ENCODE results near the gene SOWAHB. TPM values are rescaled to one million over a fixed set of nuclear protein-coding genes. Genes with fewer than 3 reads are reported as not detected.

The SOWAHB gene
- polyA plus RNA-seq, 1 donor from 2014 or later, result not detected

GRCh38 chr4:76895619-76896018 lies 2.3 kb downstream of the SOWAHB start:
- Histone ChIP-seq H3K9me3 (ENCODE audit: low read length) (no peaks in the 10 kb centered on the region), H4K20me1 (ENCODE audit: insufficient read depth) (no peaks in the 10 kb centered on the region), H3K9me2 (ENCODE audit: insufficient read depth, low read length) (peaks cover 5% of the 10 kb centered on the region), H3K4me3 (ENCODE audit: low read length) (no peak overlapping the region), H3K27me3 (ENCODE audit: insufficient read depth, low read depth, low read length) (peaks cover 54% of the 10 kb centered on the region), H3K4me2 (ENCODE audit: low read length) (no peak overlapping the region), H2AFZ (ENCODE audit: low read depth, low read length) (no peak overlapping the region), H3K27ac (ENCODE audit: low read length) (no peak overlapping the region), H3K36me3 (ENCODE audit: insufficient read depth, low read length) (no peaks in the 10 kb centered on the region), H3K79me2 (replicated peaks; ENCODE audit: insufficient read depth, low read length) (no peaks in the 10 kb centered on the region), H3F3A (ENCODE audit: insufficient read depth, low read length, poor library complexity, severe bottlenecking) (no peaks in the 10 kb centered on the region), H3K9ac (ENCODE audit: low read length) (no peak overlapping the region)
- TF ChIP-seq POLR2AphosphoS5 (IDR thresholded peaks at IDR 0.05), result no peak
- no peak for TF ChIP-seq TAF1 (IDR thresholded peaks at IDR 0.05; ENCODE audit: low read depth)
- no peak for TF ChIP-seq MXI1 (conservative IDR thresholded peaks at IDR 0.05; ENCODE audit: poor library complexity, severe bottlenecking)
- TF ChIP-seq, protein P1, sequence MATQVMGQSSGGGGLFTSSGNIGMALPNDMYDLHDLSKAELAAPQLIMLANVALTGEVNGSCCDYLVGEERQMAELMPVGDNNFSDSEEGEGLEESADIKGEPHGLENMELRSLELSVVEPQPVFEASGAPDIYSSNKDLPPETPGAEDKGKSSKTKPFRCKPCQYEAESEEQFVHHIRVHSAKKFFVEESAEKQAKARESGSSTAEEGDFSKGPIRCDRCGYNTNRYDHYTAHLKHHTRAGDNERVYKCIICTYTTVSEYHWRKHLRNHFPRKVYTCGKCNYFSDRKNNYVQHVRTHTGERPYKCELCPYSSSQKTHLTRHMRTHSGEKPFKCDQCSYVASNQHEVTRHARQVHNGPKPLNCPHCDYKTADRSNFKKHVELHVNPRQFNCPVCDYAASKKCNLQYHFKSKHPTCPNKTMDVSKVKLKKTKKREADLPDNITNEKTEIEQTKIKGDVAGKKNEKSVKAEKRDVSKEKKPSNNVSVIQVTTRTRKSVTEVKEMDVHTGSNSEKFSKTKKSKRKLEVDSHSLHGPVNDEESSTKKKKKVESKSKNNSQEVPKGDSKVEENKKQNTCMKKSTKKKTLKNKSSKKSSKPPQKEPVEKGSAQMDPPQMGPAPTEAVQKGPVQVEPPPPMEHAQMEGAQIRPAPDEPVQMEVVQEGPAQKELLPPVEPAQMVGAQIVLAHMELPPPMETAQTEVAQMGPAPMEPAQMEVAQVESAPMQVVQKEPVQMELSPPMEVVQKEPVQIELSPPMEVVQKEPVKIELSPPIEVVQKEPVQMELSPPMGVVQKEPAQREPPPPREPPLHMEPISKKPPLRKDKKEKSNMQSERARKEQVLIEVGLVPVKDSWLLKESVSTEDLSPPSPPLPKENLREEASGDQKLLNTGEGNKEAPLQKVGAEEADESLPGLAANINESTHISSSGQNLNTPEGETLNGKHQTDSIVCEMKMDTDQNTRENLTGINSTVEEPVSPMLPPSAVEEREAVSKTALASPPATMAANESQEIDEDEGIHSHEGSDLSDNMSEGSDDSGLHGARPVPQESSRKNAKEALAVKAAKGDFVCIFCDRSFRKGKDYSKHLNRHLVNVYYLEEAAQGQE (IDR thresholded peaks at IDR 0.05; ENCODE audit: borderline replicate concordance), result no peak
- no peak for TF ChIP-seq EP300 (conservative IDR thresholded peaks at IDR 0.05; ENCODE audit: poor library complexity, severe bottlenecking)
- TF ChIP-seq, protein P2, sequence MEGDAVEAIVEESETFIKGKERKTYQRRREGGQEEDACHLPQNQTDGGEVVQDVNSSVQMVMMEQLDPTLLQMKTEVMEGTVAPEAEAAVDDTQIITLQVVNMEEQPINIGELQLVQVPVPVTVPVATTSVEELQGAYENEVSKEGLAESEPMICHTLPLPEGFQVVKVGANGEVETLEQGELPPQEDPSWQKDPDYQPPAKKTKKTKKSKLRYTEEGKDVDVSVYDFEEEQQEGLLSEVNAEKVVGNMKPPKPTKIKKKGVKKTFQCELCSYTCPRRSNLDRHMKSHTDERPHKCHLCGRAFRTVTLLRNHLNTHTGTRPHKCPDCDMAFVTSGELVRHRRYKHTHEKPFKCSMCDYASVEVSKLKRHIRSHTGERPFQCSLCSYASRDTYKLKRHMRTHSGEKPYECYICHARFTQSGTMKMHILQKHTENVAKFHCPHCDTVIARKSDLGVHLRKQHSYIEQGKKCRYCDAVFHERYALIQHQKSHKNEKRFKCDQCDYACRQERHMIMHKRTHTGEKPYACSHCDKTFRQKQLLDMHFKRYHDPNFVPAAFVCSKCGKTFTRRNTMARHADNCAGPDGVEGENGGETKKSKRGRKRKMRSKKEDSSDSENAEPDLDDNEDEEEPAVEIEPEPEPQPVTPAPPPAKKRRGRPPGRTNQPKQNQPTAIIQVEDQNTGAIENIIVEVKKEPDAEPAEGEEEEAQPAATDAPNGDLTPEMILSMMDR (IDR thresholded peaks at IDR 0.05; ENCODE audit: poor library complexity, severe bottlenecking), result no peak
- TF ChIP-seq SMC3 (conservative IDR thresholded peaks at IDR 0.05; ENCODE audit: poor library complexity), result no peak
- no peak for TF ChIP-seq RAD21 (conservative IDR thresholded peaks at IDR 0.05)
- TF ChIP-seq EZH2 (IDR thresholded peaks at IDR 0.05; ENCODE audit: borderline replicate concordance, insufficient read depth, low read length, poor library complexity, severe bottlenecking), result no peak

DNA sequence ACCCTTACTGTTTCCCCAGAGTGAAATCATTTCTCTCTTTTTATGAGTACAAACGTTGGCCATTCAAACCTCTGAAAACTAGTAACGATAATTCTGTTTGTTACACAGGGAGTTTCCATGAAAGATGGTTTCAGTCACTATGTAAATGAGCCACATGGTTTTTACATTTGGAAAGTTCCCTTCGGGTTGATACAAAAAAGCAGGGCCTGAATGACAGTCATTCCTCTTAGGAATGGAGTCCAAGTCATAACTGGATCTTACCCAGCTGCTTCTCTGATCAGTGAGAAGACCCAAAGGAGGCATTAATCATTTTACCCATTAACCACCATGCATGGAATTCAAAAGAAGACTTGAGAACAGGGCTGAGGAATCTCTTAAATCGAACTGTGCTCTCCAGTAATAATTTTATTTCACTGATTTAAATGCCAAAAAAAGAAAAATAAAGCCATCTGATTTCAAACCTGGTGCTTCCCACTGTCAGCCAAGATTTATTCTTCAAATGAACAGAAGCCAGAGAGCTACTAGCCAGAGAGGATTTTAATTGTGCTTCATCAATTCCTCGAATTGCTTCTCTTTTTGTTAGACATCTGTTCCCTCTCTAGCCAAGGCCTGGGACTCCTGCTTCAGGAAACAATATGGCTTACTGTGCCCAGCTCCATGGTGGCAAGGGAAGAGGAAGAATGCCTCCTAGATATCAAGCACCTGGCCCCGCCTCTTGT lies 3.2 kb downstream of the SOWAHB start:
- H3K4me3 ChIP-seq (ENCODE audit: low read length), result no peak overlapping the region
- no peak overlapping the region for H3K9ac ChIP-seq (ENCODE audit: low read length)

More for the DNA sequence above, 3.2 kb downstream of the SOWAHB start:
- no peaks in the 10 kb centered on the region for H3K36me3 ChIP-seq (ENCODE audit: insufficient read depth, low read length)
- no peak overlapping the region for H3K27ac ChIP-seq (ENCODE audit: low read length)
- TF ChIP-seq SMC3 (conservative IDR thresholded peaks at IDR 0.05; ENCODE audit: poor library complexity) (no peak), EP300 (conservative IDR thresholded peaks at IDR 0.05; ENCODE audit: poor library complexity, severe bottlenecking) (no peak)
- H3F3A ChIP-seq (ENCODE audit: insufficient read depth, low read length, poor library complexity, severe bottlenecking), result no peaks in the 10 kb centered on the region
- no peak overlapping the region for H2AFZ ChIP-seq (ENCODE audit: low read depth, low read length)
- H3K9me3 ChIP-seq (ENCODE audit: low read length), result no peaks in the 10 kb centered on the region
- no peak overlapping the region for H3K4me2 ChIP-seq (ENCODE audit: low read length)
- H3K27me3 ChIP-seq (ENCODE audit: insufficient read depth, low read depth, low read length), result peaks cover 51% of the 10 kb centered on the region
- no peaks in the 10 kb centered on the region for H3K79me2 ChIP-seq (replicated peaks; ENCODE audit: insufficient read depth, low read length)
- H3K9me2 ChIP-seq (ENCODE audit: insufficient read depth, low read length), result peaks cover 5% of the 10 kb centered on the region
- no peaks in the 10 kb centered on the region for H4K20me1 ChIP-seq (ENCODE audit: insufficient read depth)
